ENCODE data around the gene PCNA. TPM values are rescaled to one million over a fixed set of nuclear protein-coding genes. Genes with fewer than 3 reads are reported as not detected.
A peak's percentile ranks its signal among the peaks of the same experiment; 100 is the strongest.

PCNA gene
- total RNA-seq, 1 donor from 2014 or later, result 314 TPM

DNA sequence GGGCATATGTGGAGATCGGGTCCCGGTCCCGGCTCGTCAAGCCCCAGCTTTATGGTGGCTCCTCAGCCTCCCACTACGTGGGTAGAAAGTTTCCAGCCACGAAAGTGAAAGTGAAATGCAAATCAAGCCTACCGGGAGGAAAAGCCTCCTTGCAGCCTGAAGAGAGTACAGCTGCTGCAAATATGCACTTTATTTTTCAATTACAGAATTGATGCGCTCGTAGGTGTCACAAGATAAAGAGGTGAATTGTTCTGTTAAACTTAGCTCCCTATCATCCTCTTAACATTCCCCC lies 373 bp upstream of the PCNA start:
- Mint-ChIP-seq H3K4me3 (peak overlapping the region; percentile 98), H3K36me3 (ENCODE audit: low read depth) (peaks cover 18% of the 10 kb centered on the region), H3K9me3 (no peaks in the 10 kb centered on the region), H3K27ac (ENCODE audit: unreplicated experiment) (peak overlapping the region; percentile 99), H3K27me3 (ENCODE audit: low read depth) (no peaks in the 10 kb centered on the region), H3K4me1 (peaks cover 42% of the 10 kb centered on the region)
- DNase-seq (ENCODE audit: low read depth, low spot score), result no peak
- TF ChIP-seq, protein P1, sequence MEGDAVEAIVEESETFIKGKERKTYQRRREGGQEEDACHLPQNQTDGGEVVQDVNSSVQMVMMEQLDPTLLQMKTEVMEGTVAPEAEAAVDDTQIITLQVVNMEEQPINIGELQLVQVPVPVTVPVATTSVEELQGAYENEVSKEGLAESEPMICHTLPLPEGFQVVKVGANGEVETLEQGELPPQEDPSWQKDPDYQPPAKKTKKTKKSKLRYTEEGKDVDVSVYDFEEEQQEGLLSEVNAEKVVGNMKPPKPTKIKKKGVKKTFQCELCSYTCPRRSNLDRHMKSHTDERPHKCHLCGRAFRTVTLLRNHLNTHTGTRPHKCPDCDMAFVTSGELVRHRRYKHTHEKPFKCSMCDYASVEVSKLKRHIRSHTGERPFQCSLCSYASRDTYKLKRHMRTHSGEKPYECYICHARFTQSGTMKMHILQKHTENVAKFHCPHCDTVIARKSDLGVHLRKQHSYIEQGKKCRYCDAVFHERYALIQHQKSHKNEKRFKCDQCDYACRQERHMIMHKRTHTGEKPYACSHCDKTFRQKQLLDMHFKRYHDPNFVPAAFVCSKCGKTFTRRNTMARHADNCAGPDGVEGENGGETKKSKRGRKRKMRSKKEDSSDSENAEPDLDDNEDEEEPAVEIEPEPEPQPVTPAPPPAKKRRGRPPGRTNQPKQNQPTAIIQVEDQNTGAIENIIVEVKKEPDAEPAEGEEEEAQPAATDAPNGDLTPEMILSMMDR (conservative IDR thresholded peaks at IDR 0.05), result no peak

DNA sequence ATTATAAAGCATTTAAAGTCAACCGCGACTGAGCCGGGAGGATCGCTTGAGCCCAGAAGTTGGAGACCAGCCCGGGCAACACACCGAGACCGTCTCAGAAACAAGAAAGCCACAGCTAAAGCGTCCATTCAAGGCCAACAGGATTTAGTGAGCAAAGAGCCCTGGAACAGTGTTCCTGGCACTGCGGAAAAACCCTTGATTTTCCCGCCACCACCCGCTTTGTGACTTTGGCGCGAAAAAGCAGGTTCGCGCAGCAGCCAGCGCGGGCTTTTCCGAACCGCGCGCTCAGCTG lies 669 bp downstream of the PCNA start:
- DNase-seq (ENCODE audit: low read depth, low spot score), result no peak
- Mint-ChIP-seq H3K27ac (ENCODE audit: unreplicated experiment) (peak overlapping the region; percentile 99), H3K36me3 (ENCODE audit: low read depth) (peaks cover 21% of the 10 kb centered on the region), H3K9me3 (no peaks in the 10 kb centered on the region), H3K27me3 (ENCODE audit: low read depth) (no peaks in the 10 kb centered on the region), H3K4me1 (peaks cover 52% of the 10 kb centered on the region), H3K4me3 (peak overlapping the region; percentile 98)
- TF ChIP-seq, protein P1 (conservative IDR thresholded peaks at IDR 0.05), result no peak

DNA sequence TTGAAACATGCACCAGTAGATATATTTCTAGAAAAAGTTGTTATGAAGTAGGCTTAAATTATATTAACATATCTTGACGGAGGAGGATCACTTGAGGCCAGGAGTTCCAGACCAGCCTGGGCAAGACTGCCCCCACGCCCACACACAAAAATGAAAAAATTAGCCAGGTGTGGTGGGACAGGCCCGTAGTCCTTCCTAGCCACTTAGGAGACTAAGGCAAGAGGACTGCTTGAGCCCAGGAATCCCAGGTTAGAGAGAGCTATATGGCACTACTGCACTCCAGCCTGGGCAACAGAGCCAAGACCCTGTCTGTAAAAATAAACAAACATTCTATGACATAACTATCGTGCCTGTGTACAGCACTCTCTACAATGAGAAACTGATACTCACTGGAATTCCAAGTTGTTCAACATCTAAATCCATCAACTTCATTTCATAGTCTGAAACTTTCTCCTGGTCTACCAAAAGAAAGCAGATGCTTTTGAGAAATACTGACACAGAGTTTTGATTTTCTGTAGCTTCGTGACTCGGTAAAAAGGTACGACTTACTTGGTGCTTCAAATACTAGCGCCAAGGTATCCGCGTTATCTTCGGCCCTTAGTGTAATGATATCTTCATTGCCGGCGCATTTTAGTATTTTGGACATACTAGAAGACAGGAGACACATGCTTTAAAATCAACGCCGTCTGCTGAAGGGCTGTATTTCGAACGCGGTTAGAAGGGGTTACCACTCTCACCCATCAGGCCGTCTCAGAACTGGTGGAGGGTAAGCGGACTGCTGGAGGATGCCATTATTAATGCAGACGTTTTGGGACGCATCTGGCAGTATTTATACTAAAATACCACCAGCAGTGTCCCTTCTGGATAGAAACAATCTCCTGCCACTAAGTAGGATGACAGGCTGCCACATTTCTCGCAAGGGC lies 1.3 kb downstream of the PCNA start:
- TF ChIP-seq, protein P1 (conservative IDR thresholded peaks at IDR 0.05), result no peak
- H3K4me3 Mint-ChIP-seq, result peak overlapping the region; percentile 98
- peaks cover 56% of the 10 kb centered on the region for H3K4me1 Mint-ChIP-seq
- no peak for DNase-seq (ENCODE audit: low read depth, low spot score)
- H3K27me3 Mint-ChIP-seq (ENCODE audit: low read depth), result no peaks in the 10 kb centered on the region
- H3K9me3 Mint-ChIP-seq, result no peaks in the 10 kb centered on the region
- peaks cover 21% of the 10 kb centered on the region for H3K36me3 Mint-ChIP-seq (ENCODE audit: low read depth)
- peak overlapping the region; percentile 99 for H3K27ac Mint-ChIP-seq (ENCODE audit: unreplicated experiment)

DNA sequence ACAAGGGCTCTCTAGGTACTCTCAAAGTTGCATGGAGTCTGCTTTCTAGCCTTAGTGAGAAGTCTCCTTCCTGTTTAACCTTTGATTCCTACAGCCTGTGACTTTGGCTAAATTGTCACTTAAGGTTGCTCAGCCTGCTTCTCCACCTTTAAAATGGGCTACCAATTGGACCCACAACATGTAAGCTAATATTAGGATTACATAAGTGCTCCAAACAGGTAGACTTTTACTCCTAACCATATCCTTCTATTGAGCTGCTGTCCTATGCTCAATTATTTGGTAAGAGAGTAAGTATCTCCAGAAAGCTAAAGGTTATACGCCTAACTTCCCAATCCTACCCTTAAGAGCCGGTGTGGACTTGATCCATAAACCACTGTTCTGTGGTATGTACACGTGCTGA lies 2.9 kb downstream of the PCNA start:
- no peaks in the 10 kb centered on the region for H3K27me3 Mint-ChIP-seq (ENCODE audit: low read depth)
- no peak for DNase-seq (ENCODE audit: low read depth, low spot score)
- H3K36me3 Mint-ChIP-seq (ENCODE audit: low read depth), result peaks cover 25% of the 10 kb centered on the region
- H3K4me3 Mint-ChIP-seq, result peak overlapping the region; percentile 98
- H3K9me3 Mint-ChIP-seq, result no peaks in the 10 kb centered on the region
- no peak overlapping the region for H3K27ac Mint-ChIP-seq (ENCODE audit: unreplicated experiment)
- TF ChIP-seq, protein P1 (conservative IDR thresholded peaks at IDR 0.05), result no peak
- H3K4me1 Mint-ChIP-seq, result peaks cover 68% of the 10 kb centered on the region

DNA sequence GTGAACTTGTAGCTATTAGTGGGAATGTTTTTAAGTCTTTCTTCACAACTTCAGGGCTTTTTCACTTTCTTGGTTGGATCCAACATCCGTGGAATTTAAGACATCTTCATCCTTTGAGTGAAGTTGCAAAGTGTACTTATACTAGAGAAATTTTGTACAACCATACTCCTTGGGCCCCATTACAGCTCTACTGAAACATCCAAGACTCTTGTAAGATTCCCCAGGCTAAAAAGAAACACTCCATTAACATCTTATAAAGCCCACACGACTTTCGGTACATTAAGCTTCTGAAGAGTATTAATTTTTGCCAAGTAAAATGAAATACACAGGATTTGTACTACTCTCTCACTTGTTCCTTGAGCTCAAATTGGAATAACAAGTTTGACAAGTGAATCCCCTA lies 5.4 kb downstream of the PCNA start:
- Mint-ChIP-seq H3K4me3 (peak overlapping the region; percentile 92), H3K4me1 (peaks cover 54% of the 10 kb centered on the region), H3K36me3 (ENCODE audit: low read depth) (peaks cover 25% of the 10 kb centered on the region), H3K9me3 (no peaks in the 10 kb centered on the region), H3K27me3 (ENCODE audit: low read depth) (no peaks in the 10 kb centered on the region), H3K27ac (ENCODE audit: unreplicated experiment) (no peak overlapping the region)
- DNase-seq (ENCODE audit: low read depth, low spot score), result no peak
- TF ChIP-seq, protein P1 (conservative IDR thresholded peaks at IDR 0.05), result no peak
